Thyroid gland (tissue), 4 donors: Measurements from ENCODE around the gene PAX4.

ENCODE experiments used
- CTCF ChIP-seq, 6 experiments: fragments of 200-600 bp in 3 of 6; fragments of 450-650 bp in 3 of 6; sonication (generic) in 3 of 6; IDR thresholded peaks; one replicate each; pipeline ENCODE4 v1.5.1; 2016 to 2019; ENCODE audit warnings: antibody characterized with exemption in 6 of 6, mild to moderate bottlenecking in 2 of 6, inconsistent platforms in 1 of 6, moderate library complexity in 1 of 6
- POLR2A ChIP-seq, 2 donors: fragments of 450-650 bp; IDR thresholded peaks; one replicate each; pipeline ENCODE4 v1.6.1; 2017; ENCODE audit warnings: antibody characterized with exemption in 2 of 2, mild to moderate bottlenecking in 2 of 2, moderate library complexity in 1 of 2

- TF ChIP-seq CTCF (IDR thresholded peaks at IDR 0.05): no peak
- TF ChIP-seq POLR2A (IDR thresholded peaks at IDR 0.05): no peak
Measured at GRCh38 chr7:127616724-127617123, 1.2 kb downstream of the PAX4 start.
